Caco-2 (cell line): ENCODE data around the gene STEAP1. TPM values are rescaled to one million over a fixed set of nuclear protein-coding genes. Genes with fewer than 3 reads are reported as not detected.

Source experiments
- BruUV-seq: library from RNA; stranded (reverse); fragments of 400-500 nt; replicated peaks from 2 replicates; lab custom pipeline; 2021; lab: Mats Ljungman, UMichigan
- CTCF ChIA-PET: fragments of 300-600 bp; sonication (Branson Sonifier 250); formaldehyde crosslinking; loops from one replicate; lab custom pipeline; 2022; ENCODE audit warnings: antibody characterized with exemption; lab: Charles Lee
- POLR2A ChIA-PET: fragments of 300-600 bp; sonication (Branson Sonifier 250); formaldehyde crosslinking; loops from one replicate; lab custom pipeline; 2022; ENCODE audit warnings: antibody characterized with exemption; lab: Charles Lee
- DNase-seq, 2 experiments: peaks; one replicate each; pipeline versions ENCODE4 v3.0.0 to v3.0.0-alpha.2; 2020 to 2022
- H3K27me3 ChIP-seq: replicated peaks from 2 replicates; pipeline ENCODE4 v1.6.0; 2011; ENCODE audit warnings: low read length; ENCODE audit not compliant: control insufficient read depth, insufficient read depth
- H3K36me3 ChIP-seq: 2 replicates; pipeline ENCODE4 v1.5.1; 2011; ENCODE audit warnings: low read length; ENCODE audit not compliant: control insufficient read depth, insufficient read depth
- H3K4me1 ChIP-seq: fragments of 250-450 bp; sonication (Bioruptor Pico); 2 replicates; pipeline ENCODE4 v1.5.1; 2020; ENCODE audit warnings: mild to moderate bottlenecking
- H3K4me3 ChIP-seq: 2 replicates; pipeline ENCODE4 v1.5.1; 2011; ENCODE audit warnings: low read depth, mild to moderate bottlenecking, control low read depth, low read length
- H3K9me3 ChIP-seq: fragments of 250-450 bp; sonication (Bioruptor Pico); 2 replicates; pipeline ENCODE4 v1.5.1; 2020; ENCODE audit warnings: mild to moderate bottlenecking, moderate library complexity
- H3K27ac Mint-ChIP-seq: one replicate; pipeline ENCODE4 v1.8.0; 2022; ENCODE audit warnings: mixed read lengths; ENCODE audit not compliant: unreplicated experiment
- H3K27me3 Mint-ChIP-seq: one replicate; pipeline ENCODE4 v1.8.0; 2022; ENCODE audit warnings: mixed read lengths; ENCODE audit not compliant: insufficient read depth, unreplicated experiment
- H3K36me3 Mint-ChIP-seq: one replicate; pipeline ENCODE4 v1.8.0; 2022; ENCODE audit warnings: mild to moderate bottlenecking, mixed read lengths; ENCODE audit not compliant: insufficient read depth, unreplicated experiment
- H3K4me1 Mint-ChIP-seq: one replicate; pipeline ENCODE4 v1.8.0; 2022; ENCODE audit warnings: low read depth, mixed read lengths; ENCODE audit not compliant: unreplicated experiment
- H3K4me3 Mint-ChIP-seq: one replicate; pipeline ENCODE4 v1.8.0; 2022; ENCODE audit warnings: mild to moderate bottlenecking, moderate library complexity, mixed read lengths; ENCODE audit not compliant: unreplicated experiment
- H3K9me3 Mint-ChIP-seq: one replicate; pipeline ENCODE4 v1.8.0; 2022; ENCODE audit warnings: mixed read lengths; ENCODE audit not compliant: unreplicated experiment
- CTCF ChIP-seq, 2 experiments: fragments of 200-600 bp in 1 of 2; IDR thresholded peaks; 1 replicate in 1 of 2; 2 replicates in 1 of 2; pipeline versions ENCODE4 v1.5.1 to v1.8.0; 2011 to 2022; ENCODE audit warnings: antibody characterized with exemption in 1 of 2, control low read depth in 1 of 2, inconsistent platforms in 1 of 2, low read depth in 1 of 2, low read length in 1 of 2, mild to moderate bottlenecking in 1 of 2, moderate library complexity in 1 of 2; ENCODE audit not compliant: insufficient read depth in 1 of 2, severe bottlenecking in 1 of 2, unreplicated experiment in 1 of 2
- intact Hi-C: fragments of 100-400 bp; cut with micrococcal nuclease; formaldehyde crosslinking; loops from one replicate; pipeline ENCODE4 v1.10.0; 2022; ENCODE audit not compliant: unreplicated experiment
- total RNA-seq: library from RNA; stranded (reverse); gene quantifications from 2 replicates; pipeline ENCODE4 v1.2.3, GENCODE V29; 2022

Gene STEAP1
- total RNA-seq, 1 experiment from 2014 or later = 30.2 TPM

- intact Hi-C loops = loop anchor here (1.0 kb wide), 1 partner anchor 25 kb away; no protein-coding TSS in a partner anchor
- Mint-ChIP-seq H3K27ac (no peak overlapping the region), H3K36me3 (no peaks in the 10 kb centered on the region), H3K9me3 (peaks cover 34% of the 10 kb centered on the region), H3K4me3 (no peak overlapping the region), H3K4me1 (peaks cover 23% of the 10 kb centered on the region), H3K27me3 (no peaks in the 10 kb centered on the region)
- no peaks in the 10 kb centered on the region for H3K36me3 ChIP-seq
- CTCF ChIA-PET = interaction anchor here (1.1 kb wide), 1 partner anchor 24 kb away, joined by 5 read pairs; the partner anchor contains the start of gene STEAP2
- H3K4me3 ChIP-seq = no peak overlapping the region
- no peaks in the 10 kb centered on the region for H3K27me3 ChIP-seq
- no peak for TF ChIP-seq CTCF (IDR thresholded peaks at IDR 0.05; ENCODE audit: insufficient read depth in 1 of 2, low read depth in 1 of 2, low read length in 1 of 2, severe bottlenecking in 1 of 2, unreplicated experiment in 1 of 2)
- peaks cover 16% of the 10 kb centered on the region; the same call in 1 of the 2 replicates for H3K9me3 ChIP-seq
- no TSS peak for BruUV-seq
- POLR2A ChIA-PET = no interaction called here
- H3K4me1 ChIP-seq = no peaks in the 10 kb centered on the region
- DNase-seq = no peak
Measured at GRCh38 chr7:90187507-90188050, 33.3 kb downstream of the STEAP1 start.

GRCh38 chr7:90188281-90188680 is 34.0 kb downstream of the STEAP1 start:
- peak; percentile 33 to 57 for DNase-seq
- no peaks in the 10 kb centered on the region for H3K36me3 ChIP-seq
- no TSS peak for BruUV-seq
- ChIA-PET POLR2A (no interaction called here), CTCF (interaction anchor here (0.5 to 1.1 kb wide), 3 partner anchors 24 to 238 kb away, joined by 3 to 5 read pairs (median 5); partner anchors contain the start of gene STEAP2)
- H3K4me3 ChIP-seq = no peak overlapping the region
- Mint-ChIP-seq H3K27me3 (no peaks in the 10 kb centered on the region), H3K4me3 (no peak overlapping the region), H3K27ac (peak overlapping the region; percentile 46), H3K9me3 (peaks cover 28% of the 10 kb centered on the region), H3K36me3 (no peaks in the 10 kb centered on the region), H3K4me1 (peaks cover 19% of the 10 kb centered on the region)
- TF ChIP-seq CTCF (IDR thresholded peaks at IDR 0.05; ENCODE audit: insufficient read depth in 1 of 2, low read depth in 1 of 2, low read length in 1 of 2, severe bottlenecking in 1 of 2, unreplicated experiment in 1 of 2) = no peak
- no peaks in the 10 kb centered on the region for H3K27me3 ChIP-seq
- no peaks in the 10 kb centered on the region for H3K4me1 ChIP-seq
- intact Hi-C loops = loop anchor here (1.0 kb wide), 1 partner anchor 24 kb away; no protein-coding TSS in a partner anchor
- H3K9me3 ChIP-seq = peaks cover 16% of the 10 kb centered on the region; the same call in 1 of the 2 replicates

GRCh38 chr7:90190995-90191394 is 36.7 kb downstream of the STEAP1 start:
- Histone ChIP-seq H3K4me3 (no peak overlapping the region), H3K27me3 (no peaks in the 10 kb centered on the region), H3K9me3 (peaks cover 16% of the 10 kb centered on the region; the same call in 1 of the 2 replicates), H3K4me1 (no peaks in the 10 kb centered on the region), H3K36me3 (no peaks in the 10 kb centered on the region)
- no peak for DNase-seq
- no TSS peak for BruUV-seq
- POLR2A ChIA-PET = no interaction called here
- Mint-ChIP-seq H3K4me1 (peaks cover 16% of the 10 kb centered on the region), H3K27me3 (no peaks in the 10 kb centered on the region), H3K27ac (no peak overlapping the region), H3K36me3 (no peaks in the 10 kb centered on the region), H3K4me3 (no peak overlapping the region), H3K9me3 (peaks cover 32% of the 10 kb centered on the region)
- no peak for TF ChIP-seq CTCF (IDR thresholded peaks at IDR 0.05; ENCODE audit: insufficient read depth in 1 of 2, low read depth in 1 of 2, low read length in 1 of 2, severe bottlenecking in 1 of 2, unreplicated experiment in 1 of 2)
- CTCF ChIA-PET = no interaction called here
- intact Hi-C loops = no loop called here
